Fibroblast of the aortic adventitia (primary cell): ENCODE measurements around the gene INSYN2B. TPM values are rescaled to one million over a fixed set of nuclear protein-coding genes. Genes with fewer than 3 reads are reported as not detected.

Source experiments
- DNase-seq: peaks from one replicate; pipeline ENCODE4 v3.0.0-alpha.2; 2010; ENCODE audit warnings: low read depth
- H3K4me3 ChIP-seq: 2 replicates; pipeline ENCODE4 v1.5.1; 2011; ENCODE audit warnings: low read depth, mild to moderate bottlenecking, control low read depth, low read length, moderate library complexity
- total RNA-seq: library from RNA; depleted of rRNA; stranded (reverse); fragments of >200 nt; gene quantifications from 2 replicates; pipeline ENCODE4 v1.2.3, GENCODE V29; 2012; ENCODE audit warnings: low replicate concordance
- TF ChIP-seq, protein P1 (sequence below): IDR thresholded peaks from 2 replicates; pipeline ENCODE4 v1.5.1; 2011; ENCODE audit warnings: mild to moderate bottlenecking, low read length, control low read depth, inconsistent platforms; ENCODE audit not compliant: insufficient read depth

INSYN2B gene
- total RNA-seq = 7.8 and 19.7 TPM in 2 replicates

GRCh38 chr5:169980418-169981053 is at the start of gene INSYN2B:
Gene INSYN2B, minus strand, starts transcription at chr5:169980495. Its CDS starts 96,597 bp downstream, at chr5:169883898.
- peak; percentile 94 for DNase-seq
- peak within 1 kb of the TSS; percentile 79 for H3K4me3 ChIP-seq
- TF ChIP-seq, protein P1, sequence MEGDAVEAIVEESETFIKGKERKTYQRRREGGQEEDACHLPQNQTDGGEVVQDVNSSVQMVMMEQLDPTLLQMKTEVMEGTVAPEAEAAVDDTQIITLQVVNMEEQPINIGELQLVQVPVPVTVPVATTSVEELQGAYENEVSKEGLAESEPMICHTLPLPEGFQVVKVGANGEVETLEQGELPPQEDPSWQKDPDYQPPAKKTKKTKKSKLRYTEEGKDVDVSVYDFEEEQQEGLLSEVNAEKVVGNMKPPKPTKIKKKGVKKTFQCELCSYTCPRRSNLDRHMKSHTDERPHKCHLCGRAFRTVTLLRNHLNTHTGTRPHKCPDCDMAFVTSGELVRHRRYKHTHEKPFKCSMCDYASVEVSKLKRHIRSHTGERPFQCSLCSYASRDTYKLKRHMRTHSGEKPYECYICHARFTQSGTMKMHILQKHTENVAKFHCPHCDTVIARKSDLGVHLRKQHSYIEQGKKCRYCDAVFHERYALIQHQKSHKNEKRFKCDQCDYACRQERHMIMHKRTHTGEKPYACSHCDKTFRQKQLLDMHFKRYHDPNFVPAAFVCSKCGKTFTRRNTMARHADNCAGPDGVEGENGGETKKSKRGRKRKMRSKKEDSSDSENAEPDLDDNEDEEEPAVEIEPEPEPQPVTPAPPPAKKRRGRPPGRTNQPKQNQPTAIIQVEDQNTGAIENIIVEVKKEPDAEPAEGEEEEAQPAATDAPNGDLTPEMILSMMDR = peak; percentile 78

DNA sequence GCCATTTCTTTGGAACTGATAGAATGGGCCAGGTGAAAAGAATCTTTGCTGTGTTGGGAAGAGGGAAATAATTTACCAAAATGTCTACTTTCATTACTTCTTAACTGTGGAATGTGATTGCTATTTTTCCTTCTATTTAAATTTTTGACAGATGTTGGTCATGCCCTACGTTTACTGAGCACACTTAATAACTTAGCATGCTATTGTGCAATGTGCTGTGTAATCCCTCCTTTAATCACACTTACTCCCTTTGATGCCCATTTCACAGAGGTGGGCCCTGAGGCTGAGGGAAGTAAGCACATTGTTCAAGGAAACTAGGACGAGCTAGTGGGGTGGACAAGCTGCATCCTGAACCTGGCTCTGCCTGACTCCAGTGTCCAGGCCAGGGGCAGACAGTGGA is 47.8 kb upstream of the INSYN2B start:
- no peak for DNase-seq
- no peak overlapping the region for H3K4me3 ChIP-seq
- TF ChIP-seq, protein P1 = no peak

DNA sequence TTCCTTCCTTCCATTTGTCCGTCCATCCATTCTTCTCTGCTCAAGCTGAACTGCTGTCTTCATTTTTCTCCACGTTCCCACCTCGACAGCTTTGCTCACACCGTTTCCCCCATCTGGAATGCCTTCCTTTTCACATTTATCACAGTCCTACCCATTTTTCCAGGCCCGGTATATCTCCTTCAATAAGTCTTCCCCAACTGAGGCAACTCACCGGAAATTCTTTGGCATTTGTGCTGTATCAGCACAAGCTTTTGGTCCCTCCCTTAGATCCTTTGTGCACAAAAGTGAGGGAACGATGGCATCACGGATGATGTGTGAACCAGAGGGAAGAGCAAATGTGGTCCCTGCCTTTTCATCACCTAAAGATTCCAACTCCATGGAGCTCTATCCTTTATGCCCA is 45.6 kb upstream of the INSYN2B start:
- H3K4me3 ChIP-seq = no peak overlapping the region
- TF ChIP-seq, protein P1 = no peak
- DNase-seq = no peak

DNA sequence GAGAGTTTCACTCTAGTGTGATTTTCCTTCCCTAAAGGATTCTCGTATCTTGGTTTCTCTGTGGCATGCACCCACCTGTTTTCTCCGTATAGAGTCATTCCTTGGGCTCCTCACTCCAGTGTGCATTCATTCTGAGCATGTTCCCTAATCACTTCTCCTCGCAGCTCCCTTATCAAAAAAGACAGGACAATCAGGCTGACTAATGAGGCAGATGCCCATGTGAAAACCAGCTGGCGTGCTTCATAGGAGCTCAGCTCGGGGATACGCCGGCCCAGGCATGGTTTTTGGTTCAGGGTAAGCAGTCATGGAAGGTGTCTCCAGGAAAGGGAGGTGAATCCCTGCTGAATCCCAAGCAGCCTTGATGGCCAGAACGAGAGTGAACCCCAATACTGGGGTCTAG is 41.2 kb upstream of the INSYN2B start:
- TF ChIP-seq, protein P1 = no peak
- no peak for DNase-seq
- H3K4me3 ChIP-seq = no peak overlapping the region

DNA sequence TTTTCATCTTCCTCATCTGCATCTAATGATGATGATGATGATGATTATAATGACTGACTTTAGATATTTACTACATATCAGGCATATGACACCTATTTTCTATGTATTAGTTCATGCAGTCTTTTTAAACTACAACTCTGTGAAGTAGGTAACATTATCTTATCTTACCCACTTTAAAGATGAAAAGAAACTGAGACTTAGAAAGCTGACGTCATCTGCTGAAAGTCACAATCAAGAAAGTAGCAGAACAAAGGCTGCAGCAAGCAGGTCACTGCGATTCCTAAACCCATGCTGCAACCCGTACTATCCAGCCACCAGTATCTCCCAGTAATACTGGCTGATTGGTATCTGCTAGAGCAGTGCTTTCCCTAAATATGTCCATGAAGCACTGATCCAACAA is 40.1 kb upstream of the INSYN2B start:
- TF ChIP-seq, protein P1 = no peak
- DNase-seq = no peak
- H3K4me3 ChIP-seq = no peak overlapping the region

DNA sequence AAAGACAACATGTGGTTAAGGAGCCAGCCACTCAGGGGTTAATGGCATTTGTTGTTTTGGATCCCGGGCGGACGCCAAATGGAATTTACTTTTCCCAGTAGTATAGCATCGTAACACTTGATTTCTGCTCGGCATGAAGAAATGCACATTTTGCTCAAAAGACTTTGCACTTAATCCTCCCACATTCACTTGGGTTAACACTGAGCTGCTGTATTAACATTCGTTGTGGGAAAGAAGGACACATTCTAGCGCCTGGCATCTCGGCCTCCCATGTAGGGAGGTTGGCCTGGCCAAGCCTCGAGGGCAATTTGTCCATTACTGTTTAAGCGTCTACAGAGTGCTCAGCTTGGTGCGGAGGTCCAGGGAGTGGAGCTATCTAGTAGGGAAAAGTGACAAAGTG is 32.3 kb upstream of the INSYN2B start:
- DNase-seq = no peak
- no peak overlapping the region for H3K4me3 ChIP-seq
- TF ChIP-seq, protein P1 = no peak

- TF ChIP-seq, protein P1 = no peak
- DNase-seq = no peak
- H3K4me3 ChIP-seq = no peak overlapping the region
These were observed 31.5 kb upstream of the INSYN2B start for GRCh38 chr5:170011751-170012150.
